H1 (cell line): Measurements from ENCODE around the gene R3HDM1. TPM values are rescaled to one million over a fixed set of nuclear protein-coding genes. Genes with fewer than 3 reads are reported as not detected.

Experiments used
- CTCF ChIA-PET: fragments of 300-600 bp; sonication (Branson Sonifier 250); formaldehyde crosslinking; loops from one replicate; lab custom pipeline; 2021; ENCODE audit not compliant: partially characterized antibody; lab: Charles Lee
- POLR2A ChIA-PET: fragments of 300-600 bp; sonication (Branson Sonifier 250); formaldehyde crosslinking; loops from one replicate; lab custom pipeline; 2021; ENCODE audit warnings: inconsistent platforms; ENCODE audit not compliant: partially characterized antibody; lab: Charles Lee
- DNase-seq, 2 experiments: peaks; one replicate each; pipeline versions ENCODE4 v3.0.0 to v3.0.0-alpha.2; 2010 to 2022; ENCODE audit warnings: low spot score in 2 of 2, low read depth in 1 of 2, mixed read lengths in 1 of 2
- FAIRE-seq: peaks from 2 replicates; lab custom pipeline; 2011; peaks lifted over from hg19 to GRCh38; lab: Jason Lieb, UNC
- H2AFZ ChIP-seq: 2 replicates; pipeline ENCODE4 v1.8.1; 2012; ENCODE audit warnings: low read length, inconsistent platforms
- H2AK5ac ChIP-seq: 2 replicates; pipeline ENCODE4 v1.6.1; 2013; ENCODE audit warnings: low read depth, low read length
- H2BK120ac ChIP-seq: replicated peaks from 2 replicates; pipeline ENCODE3; 2013; ENCODE audit warnings: low read depth, low read length, inconsistent platforms
- H2BK12ac ChIP-seq: 2 replicates; pipeline ENCODE4 v1.6.1; 2013; ENCODE audit warnings: low read depth, low read length
- H2BK15ac ChIP-seq: 2 replicates; pipeline ENCODE4 v1.6.1; 2013; ENCODE audit warnings: low read length
- H2BK20ac ChIP-seq: 2 replicates; pipeline ENCODE4 v1.6.1; 2013; ENCODE audit warnings: low read length
- H2BK5ac ChIP-seq: 2 replicates; pipeline ENCODE4 v1.6.1; 2013; ENCODE audit warnings: low read depth, low read length
- H3K14ac ChIP-seq: 2 replicates; pipeline ENCODE4 v1.6.1; 2013; ENCODE audit warnings: inconsistent platforms; ENCODE audit not compliant: insufficient read length
- H3K18ac ChIP-seq: 2 replicates; pipeline ENCODE4 v1.6.1; 2013; ENCODE audit warnings: low read length; ENCODE audit errors: extremely low read depth
- H3K23ac ChIP-seq: 2 replicates; pipeline ENCODE4 v1.6.1; 2013; ENCODE audit warnings: inconsistent platforms; ENCODE audit not compliant: insufficient read length
- H3K23me2 ChIP-seq: 2 replicates; pipeline ENCODE4 v1.6.1; 2013; ENCODE audit warnings: low read depth, low read length
- H3K27ac ChIP-seq: 2 replicates; pipeline ENCODE4 v1.6.1; 2011; ENCODE audit warnings: low read depth, low read length, inconsistent platforms
- H3K27me3 ChIP-seq, 4 experiments: replicated peaks in 1 of 4; 1 replicate in 1 of 4; 2 replicates in 3 of 4; pipeline versions ENCODE4 v1.6.1 to v1.8.1; 2011 to 2013; ENCODE audit warnings: low read length in 3 of 4, mild to moderate bottlenecking in 3 of 4, inconsistent platforms in 2 of 4, mixed read lengths in 2 of 4, moderate library complexity in 1 of 4; ENCODE audit not compliant: control insufficient read depth in 3 of 4, insufficient read depth in 3 of 4; ENCODE audit errors: extremely low read depth in 1 of 4
- H3K36me3 ChIP-seq, 4 experiments: 2 replicates each; pipeline versions ENCODE4 v1.6.1 to v1.8.1; 2011 to 2013; ENCODE audit warnings: mild to moderate bottlenecking in 4 of 4, low read length in 3 of 4, moderate library complexity in 2 of 4, control low read depth in 1 of 4, inconsistent platforms in 1 of 4; ENCODE audit not compliant: insufficient read depth in 4 of 4, control insufficient read depth in 2 of 4
- H3K4ac ChIP-seq: replicated peaks from 2 replicates; pipeline ENCODE3; 2013; ENCODE audit warnings: low read length, low read depth, mixed read lengths, inconsistent platforms; ENCODE audit not compliant: insufficient read length
- H3K4me1 ChIP-seq, 4 experiments: replicated peaks in 1 of 4; 1 replicate in 1 of 4; 2 replicates in 3 of 4; pipeline versions ENCODE4 v1.6.1 to v1.8.1; 2011 to 2013; ENCODE audit warnings: low read length in 3 of 4, inconsistent platforms in 2 of 4, mixed read lengths in 1 of 4; ENCODE audit not compliant: insufficient read depth in 4 of 4, control insufficient read depth in 3 of 4
- H3K4me2 ChIP-seq, 2 experiments: 2 replicates each; pipeline versions ENCODE4 v1.6.1 to v1.8.1; 2011 to 2013; ENCODE audit warnings: low read depth in 2 of 2, low read length in 2 of 2, control low read depth in 1 of 2, inconsistent platforms in 1 of 2, mild to moderate bottlenecking in 1 of 2; ENCODE audit not compliant: insufficient read depth in 1 of 2
- H3K4me3 ChIP-seq, 4 experiments: fragments of 200-600, 300-600 bp in 1 of 4; sonication (generic), shearing (Covaris generic), sonication (Bioruptor Twin) in 1 of 4; 2 replicates each; pipeline versions ENCODE4 v1.5.1 to v1.8.1; 2011 to 2016; ENCODE audit warnings: low read length in 4 of 4, low read depth in 3 of 4, control low read depth in 2 of 4, inconsistent platforms in 2 of 4, mild to moderate bottlenecking in 2 of 4, mixed read lengths in 1 of 4, moderate library complexity in 1 of 4; ENCODE audit not compliant: insufficient read depth in 2 of 4; ENCODE audit errors: extremely low read depth in 1 of 4
- H3K56ac ChIP-seq: replicated peaks from 2 replicates; pipeline ENCODE3; 2013; ENCODE audit warnings: low read depth, mild to moderate bottlenecking, mixed read lengths, low read length, inconsistent platforms; ENCODE audit not compliant: insufficient read length
- H3K79me1 ChIP-seq: 2 replicates; pipeline ENCODE4 v1.6.1; 2013; ENCODE audit warnings: low read depth, low read length, control low read depth
- H3K79me2 ChIP-seq, 2 experiments: 2 replicates each; pipeline versions ENCODE4 v1.6.1 to v1.8.1; 2012 to 2013; ENCODE audit warnings: low read length in 2 of 2, mild to moderate bottlenecking in 2 of 2, inconsistent platforms in 1 of 2; ENCODE audit not compliant: insufficient read depth in 2 of 2, control insufficient read depth in 1 of 2
- H3K9ac ChIP-seq, 4 experiments: replicated peaks in 1 of 4; 1 replicate in 1 of 4; 2 replicates in 3 of 4; pipeline versions ENCODE4 v1.6.1 to v1.8.1; 2011 to 2013; ENCODE audit warnings: low read depth in 3 of 4, low read length in 3 of 4, control low read depth in 2 of 4, mild to moderate bottlenecking in 2 of 4, moderate library complexity in 2 of 4, inconsistent platforms in 1 of 4; ENCODE audit errors: extremely low read depth in 1 of 4
- H3K9me3 ChIP-seq, 2 experiments: 2 replicates each; pipeline versions ENCODE4 v1.6.1 to v1.8.1; 2012 to 2013; ENCODE audit warnings: mild to moderate bottlenecking in 2 of 2, moderate library complexity in 2 of 2, control low read depth in 1 of 2, inconsistent platforms in 1 of 2, low read depth in 1 of 2, low read length in 1 of 2, mixed read lengths in 1 of 2; ENCODE audit not compliant: insufficient read depth in 2 of 2
- H4K20me1 ChIP-seq, 2 experiments: replicated peaks in 1 of 2; 2 replicates each; pipeline versions ENCODE3 to v1.8.1; 2011 to 2013; ENCODE audit warnings: inconsistent platforms in 2 of 2, low read length in 2 of 2, mild to moderate bottlenecking in 1 of 2; ENCODE audit not compliant: insufficient read depth in 2 of 2, control insufficient read depth in 1 of 2
- H4K5ac ChIP-seq: 2 replicates; pipeline ENCODE4 v1.6.1; 2013; ENCODE audit warnings: low read length, low read depth, mixed read lengths, inconsistent platforms; ENCODE audit not compliant: insufficient read length
- H4K8ac ChIP-seq: 2 replicates; pipeline ENCODE4 v1.8.0; 2013; ENCODE audit warnings: mild to moderate bottlenecking, moderate library complexity, low read length, inconsistent platforms; ENCODE audit not compliant: insufficient read depth; ENCODE audit errors: extremely low read depth
- H4K91ac ChIP-seq: replicated peaks from 2 replicates; pipeline ENCODE3; 2013; ENCODE audit warnings: low read length, mixed read lengths, inconsistent platforms; ENCODE audit not compliant: insufficient read length
- BRCA1 ChIP-seq: IDR thresholded peaks from 2 replicates; pipeline ENCODE4 v1.6.1; 2012; ENCODE audit warnings: low read depth, low read length, improper control_type of control experiment
- KDM4A ChIP-seq: IDR thresholded peaks from one replicate; pipeline ENCODE4 v1.7.1; 2012; ENCODE audit warnings: low read depth, mild to moderate bottlenecking, moderate library complexity, low read length, inconsistent platforms; ENCODE audit not compliant: severe bottlenecking
- POLR2A ChIP-seq, 2 experiments: IDR thresholded peaks; 1 replicate in 1 of 2; 2 replicates in 1 of 2; pipeline ENCODE4 v1.6.1; 2011; ENCODE audit warnings: low read depth in 2 of 2, low read length in 2 of 2, mild to moderate bottlenecking in 2 of 2; ENCODE audit errors: control extremely low read depth in 1 of 2
- RFX5 ChIP-seq: IDR thresholded peaks from 2 replicates; pipeline ENCODE4 v1.6.1; 2011; ENCODE audit warnings: low read depth, low read length, improper control_type of control experiment, borderline replicate concordance
- SIX5 ChIP-seq: IDR thresholded peaks from 2 replicates; pipeline ENCODE4 v1.6.1; 2011; ENCODE audit warnings: mild to moderate bottlenecking, low read depth, low read length
- TAF7 ChIP-seq: optimal IDR thresholded peaks from 2 replicates; pipeline ENCODE3; 2011; ENCODE audit warnings: low read depth, mild to moderate bottlenecking, inconsistent platforms, low read length, moderate library complexity, borderline replicate concordance
- WGBS, 2 experiments: shearing (Covaris generic) in 1 of 2; methylation state at CpG; one replicate each; pipeline versions ENCODE4 v1.1.6 to v1.1.7; 2013 to 2015; ENCODE audit warnings: low lambda C conversion rate in 2 of 2, mixed read lengths in 2 of 2, inconsistent platforms in 1 of 2, low coverage in 1 of 2, missing lambda C conversion rate in 1 of 2; ENCODE audit not compliant: insufficient replicate concordance in 2 of 2, insufficient coverage in 1 of 2, insufficient read length in 1 of 2; ENCODE audit errors: extremely low coverage in 1 of 2, missing lambda C conversion rate in 1 of 2; 5-methylcytosine and 5-hydroxymethylcytosine counted together
- polyA plus RNA-seq, 7 experiments: library from polyadenylated mRNA; depleted of rRNA in 3 of 7; stranded (reverse) in 5 of 7; unstranded in 2 of 7; fragments of >200 nt in 5 of 7; fragments of 200-250 nt in 2 of 7; gene quantifications; 1 replicate in 5 of 7; 2 replicates in 1 of 7; 4 replicates in 1 of 7; pipeline versions ENCODE4 v1.2.1 to v1.2.3, GENCODE V29; 2011 to 2013; ENCODE audit warnings: missing spikeins in 2 of 7, mixed read lengths in 2 of 7
- total RNA-seq: library from RNA; stranded (reverse); fragmentation: NEBNext Ultra II Directional; extraction: Animal tissue kit (Norgen Biotek cat#: 25700); gene quantifications from 2 replicates; pipeline ENCODE4 v1.2.1, GENCODE V29; 2021

The R3HDM1 gene
- total and polyA plus RNA-seq, 2 of the 8 experiments (the other 6 are each of a cell fraction or from before 2014, with no cell fraction given), result 77.7 to 120 TPM

- no peaks in the 10 kb centered on the region for H3K23me2 ChIP-seq
- no peaks in the 10 kb centered on the region for H3K79me1 ChIP-seq
- H2BK20ac ChIP-seq, result no peak overlapping the region
- no peak overlapping the region for H2BK15ac ChIP-seq
- no peak overlapping the region for H3K27ac ChIP-seq
- peaks cover 3 to 69% (median 20%) of the 10 kb centered on the region in 4 experiments; a peak in 7 of 8 replicates for H3K36me3 ChIP-seq
- H2BK120ac ChIP-seq, result no peak overlapping the region
- no peak overlapping the region for H4K5ac ChIP-seq
- no peak overlapping the region for H2AK5ac ChIP-seq
- no peak overlapping the region for H3K4me3 ChIP-seq
- no peak overlapping the region for H2AFZ ChIP-seq
- ChIA-PET POLR2A (no interaction called here), CTCF (interaction anchor here (1.5 kb wide), 1 partner anchor 633 kb away, joined by 3 read pairs; no protein-coding TSS in a partner anchor)
- H3K9me3 ChIP-seq, result no peaks in the 10 kb centered on the region
- no peak overlapping the region for H3K18ac ChIP-seq
- H3K4ac ChIP-seq, result no peak overlapping the region
- no peak for TF ChIP-seq TAF7
- no peak for TF ChIP-seq POLR2A (IDR thresholded peaks at IDR 0.05; ENCODE audit: control extremely low read depth in 1 of 2, low read depth in 2 of 2, low read length in 2 of 2)
- TF ChIP-seq KDM4A, result no peak
- no peak for TF ChIP-seq BRCA1
- no peak for TF ChIP-seq SIX5
- TF ChIP-seq RFX5, result no peak
- H3K27me3 ChIP-seq, result no peaks in the 10 kb centered on the region
- H3K79me2 ChIP-seq, result no peaks in the 10 kb centered on the region
- no peak for FAIRE-seq
- H3K4me1 ChIP-seq, result no peaks in the 10 kb centered on the region
- H2BK12ac ChIP-seq, result no peak overlapping the region
- no peak overlapping the region for H3K56ac ChIP-seq
- WGBS, 2 experiments, result 86% methylated on average over 3 of the region's 3 CpGs; no CpG with 5 or more reads in 1 of the 2 experiments
- H4K8ac ChIP-seq, result no peak overlapping the region
- DNase-seq, result no peak
- H4K20me1 ChIP-seq, result no peaks in the 10 kb centered on the region
- no peak overlapping the region for H3K4me2 ChIP-seq
- H4K91ac ChIP-seq, result no peak overlapping the region
- no peak overlapping the region for H2BK5ac ChIP-seq
- no peak overlapping the region for H3K9ac ChIP-seq
- H3K23ac ChIP-seq, result no peak overlapping the region
- H3K14ac ChIP-seq, result no peak overlapping the region
These were observed 107.5 kb downstream of the R3HDM1 start for GRCh38 chr2:135638825-135639224.
